Measurements from ENCODE around the gene UCK2.

DNA sequence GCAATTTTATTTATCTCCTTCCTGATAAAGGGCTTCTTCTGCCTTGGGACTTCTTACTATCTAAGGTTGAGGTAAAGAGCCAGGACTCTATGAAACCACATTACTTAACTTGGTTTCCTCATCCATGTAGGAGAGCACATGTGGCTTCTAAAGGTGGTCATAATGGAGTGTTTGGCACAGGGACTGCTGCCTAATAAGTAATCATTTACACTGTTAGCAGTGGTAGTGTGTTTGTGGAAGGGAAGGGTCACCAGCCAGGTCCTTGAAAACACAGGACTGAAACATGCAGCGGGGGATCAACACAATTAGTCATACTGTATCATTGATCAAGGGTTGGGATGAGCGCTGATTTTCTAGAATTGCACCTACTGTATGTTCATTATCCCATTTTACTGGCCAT is 59.6 kb downstream of the UCK2 start:
- no peak for TF ChIP-seq ZNF384 (IDR thresholded peaks at IDR 0.05)
- TF ChIP-seq PKNOX1 (IDR thresholded peaks at IDR 0.05), result no peak
- TF ChIP-seq TARDBP (IDR thresholded peaks at IDR 0.05), result no peak
- no peak for TF ChIP-seq ARNT (IDR thresholded peaks at IDR 0.05)
- no peak for TF ChIP-seq SP1 (IDR thresholded peaks at IDR 0.05)
- TF ChIP-seq FOXK2 (IDR thresholded peaks at IDR 0.05), result no peak
- no peak for TF ChIP-seq SUZ12 (IDR thresholded peaks at IDR 0.05)
- TF ChIP-seq FOXA1 (IDR thresholded peaks at IDR 0.05), result no peak
- TF ChIP-seq BHLHE40 (IDR thresholded peaks at IDR 0.05; ENCODE audit: borderline replicate concordance), result no peak
- no peak for TF ChIP-seq ELF4 (IDR thresholded peaks at IDR 0.05)
- TF ChIP-seq CTBP1 (IDR thresholded peaks at IDR 0.05; ENCODE audit: borderline replicate concordance), result no peak
- no peak for TF ChIP-seq LEF1 (IDR thresholded peaks at IDR 0.05; ENCODE audit: borderline replicate concordance)
- no peak for TF ChIP-seq NFRKB (IDR thresholded peaks at IDR 0.05)

Measured in HEK293T (cell line).